GM19043 (cell line): Measurements from ENCODE around the gene DSG3.

Source experiments
- ATAC-seq: cut with Tn5 transposase; IDR thresholded peaks from one replicate; pipeline ENCODE4 v1.9.1; 2021; ENCODE audit warnings: low read depth; ENCODE audit not compliant: unreplicated experiment

Gene DSG3

DNA sequence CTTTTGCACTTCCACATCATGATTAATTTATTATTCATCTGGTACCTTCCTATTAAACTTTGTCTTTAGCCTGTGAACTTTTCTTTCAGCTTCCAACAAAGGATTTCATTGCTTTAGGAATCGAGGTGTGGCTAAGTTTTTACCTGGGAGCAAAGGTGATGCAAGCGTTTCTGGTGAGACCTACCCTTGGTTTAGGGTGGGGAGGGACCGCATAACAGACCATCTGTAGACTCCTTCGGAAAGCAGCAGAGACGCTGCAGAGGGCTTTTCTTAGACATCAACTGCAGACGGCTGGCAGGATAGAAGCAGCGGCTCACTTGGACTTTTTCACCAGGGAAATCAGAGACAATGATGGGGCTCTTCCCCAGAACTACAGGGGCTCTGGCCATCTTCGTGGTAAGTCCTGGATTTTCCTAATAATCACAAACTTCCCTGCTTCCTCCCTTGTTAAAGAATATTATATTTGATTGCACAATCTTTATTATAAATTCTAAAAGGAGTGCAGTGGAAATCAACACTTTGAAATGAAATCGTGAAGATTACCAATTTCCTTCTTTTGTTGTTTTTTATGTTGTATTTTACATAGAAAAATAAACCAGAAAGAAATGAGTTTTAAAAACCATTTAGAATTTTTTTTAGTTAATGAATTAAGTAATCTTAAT, at the start of gene DSG3:
Gene DSG3 (plus strand): TSS at position 212 of the 662 bp plus-strand sequence. CDS start 137 bp downstream, at position 349.
- ATAC-seq: no peak

DNA sequence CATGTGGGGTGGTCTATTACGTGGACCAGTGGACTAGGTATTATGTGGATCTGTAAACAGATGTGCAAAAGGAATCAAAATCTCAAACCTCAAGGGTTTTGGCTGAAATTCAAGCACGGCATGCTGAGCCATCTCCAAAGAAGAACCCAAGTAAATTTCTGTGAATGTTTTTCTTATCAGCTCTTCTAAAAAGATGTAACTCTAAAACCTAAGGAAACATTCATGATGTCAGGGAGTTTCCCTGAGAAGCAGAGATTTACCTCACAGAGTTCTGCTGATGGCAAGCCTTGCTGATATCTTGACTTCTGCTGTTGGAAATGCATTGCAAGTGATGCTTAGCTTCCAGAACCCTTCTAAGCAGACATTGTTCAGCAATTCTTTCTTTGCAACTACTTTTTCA, 49.4 kb upstream of the DSG3 start:
- no peak for ATAC-seq

GRCh38 chr18:31399306-31400032, 48.1 kb upstream of the DSG3 start:
- ATAC-seq: no peak

DNA sequence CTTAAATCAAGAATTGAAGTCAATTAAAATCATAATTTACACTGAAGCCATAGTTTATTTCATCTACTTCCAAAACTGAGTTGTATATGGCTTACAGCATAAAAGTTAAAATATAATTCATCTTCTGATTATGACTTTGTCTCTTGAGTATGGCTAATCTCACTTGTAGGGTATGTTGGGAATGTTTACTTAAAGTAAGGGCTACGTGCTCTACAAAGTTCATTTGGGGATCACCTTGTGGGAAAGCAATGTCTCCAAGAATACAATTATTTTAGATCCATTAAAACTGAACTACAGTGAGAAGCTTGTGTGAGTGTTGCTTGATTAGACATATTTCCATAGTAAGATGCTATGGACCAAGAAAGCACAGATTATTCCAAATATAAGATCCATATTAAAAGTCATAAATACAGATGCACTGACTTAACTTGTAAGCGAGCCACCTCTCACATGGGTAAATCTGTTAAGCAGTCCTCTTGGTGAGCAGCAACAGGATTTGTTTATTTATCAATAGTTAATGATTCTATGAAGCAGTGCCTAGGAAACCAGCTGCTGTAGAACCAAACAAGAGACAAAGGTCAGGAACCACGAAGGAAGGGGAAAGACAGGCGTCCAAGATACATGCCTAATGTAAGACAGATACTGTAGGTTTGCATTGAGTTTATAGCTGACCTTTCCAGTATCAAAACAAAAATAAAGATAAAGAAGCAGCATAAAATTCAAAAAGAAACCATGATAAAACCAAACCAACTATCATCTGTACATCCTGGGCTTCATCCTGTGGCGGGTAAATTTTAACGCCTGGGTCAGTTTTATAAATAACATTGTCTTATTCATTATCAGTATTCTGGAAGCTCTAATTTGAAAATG, 46.1 kb upstream of the DSG3 start:
- no peak for ATAC-seq

DNA sequence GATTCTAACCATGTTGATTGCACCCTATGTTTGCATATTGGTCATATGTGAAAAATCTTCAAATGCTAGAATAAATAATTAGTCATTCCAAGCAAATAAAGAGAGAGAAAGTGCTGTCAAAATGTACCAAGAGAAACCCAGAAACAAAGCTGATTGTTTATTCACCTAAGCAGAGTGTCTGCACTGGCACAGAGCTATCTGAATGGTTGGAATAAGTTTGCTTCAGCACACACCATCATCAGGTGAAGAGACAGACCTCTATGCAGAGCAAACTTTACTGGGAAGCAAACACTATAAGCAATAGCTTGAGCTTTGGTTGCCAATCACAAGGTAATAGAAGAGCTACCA, 45.5 kb upstream of the DSG3 start:
- no peak for ATAC-seq

- ATAC-seq: no peak
Observed at GRCh38 chr18:31403409-31403808, 44.1 kb upstream of the DSG3 start.

DNA sequence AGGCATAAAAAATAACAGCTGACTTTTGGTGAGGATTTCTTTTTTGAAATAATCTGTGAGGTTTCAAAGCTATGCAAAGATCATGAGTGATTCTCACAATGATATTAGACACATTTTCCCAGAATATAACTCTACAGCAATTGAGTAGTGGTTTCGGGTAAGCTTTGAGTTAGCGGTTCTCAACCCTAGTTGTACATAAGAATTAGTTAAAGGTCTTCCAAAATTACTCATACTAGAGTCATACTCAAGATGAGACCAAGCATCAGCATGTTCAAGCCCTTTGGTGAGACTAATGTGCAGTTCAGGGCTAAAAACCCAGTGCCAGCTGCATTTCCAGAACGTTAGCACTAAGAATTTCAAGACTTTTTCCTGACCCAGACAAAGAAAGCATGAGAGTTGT, 39.9 kb upstream of the DSG3 start:
- ATAC-seq: no peak

GRCh38 chr18:31409276-31409675, 38.3 kb upstream of the DSG3 start:
- no peak for ATAC-seq

DNA sequence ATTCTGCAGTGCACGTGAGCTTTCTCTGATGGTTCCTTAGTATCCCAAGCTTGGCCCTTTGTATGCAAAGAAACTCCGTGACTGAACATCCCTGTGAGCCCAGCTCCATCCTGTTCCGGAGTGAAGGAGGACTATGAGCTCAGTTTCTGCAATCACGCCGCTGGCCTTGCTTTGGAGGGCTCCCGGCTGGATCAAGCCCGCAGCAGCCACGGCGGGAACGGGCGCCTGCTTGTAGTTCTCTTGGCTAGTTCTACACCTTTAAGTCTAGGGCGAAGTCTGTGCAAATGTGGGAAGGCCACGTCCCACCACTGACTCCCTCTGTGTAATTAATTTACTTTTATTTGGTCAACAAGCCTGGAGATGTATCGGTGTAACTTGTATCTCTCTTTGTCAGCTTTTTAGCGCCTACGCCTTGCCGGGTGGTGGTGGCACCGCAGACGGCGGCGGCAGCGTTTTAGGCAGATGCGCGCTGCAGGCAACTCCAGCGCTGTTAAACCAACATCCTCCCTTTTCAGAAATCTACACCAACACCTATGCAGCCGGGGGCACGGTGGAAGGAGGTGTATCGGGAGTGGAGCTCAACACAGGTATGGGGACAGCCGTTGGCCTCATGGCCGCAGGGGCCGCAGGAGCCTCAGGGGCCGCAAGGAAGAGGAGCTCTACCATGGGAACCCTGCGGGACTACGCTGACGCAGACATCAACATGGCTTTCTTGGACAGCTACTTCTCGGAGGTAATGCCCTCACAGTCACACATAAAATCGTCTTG, 36.6 kb upstream of the DSG3 start:
- ATAC-seq: no peak

GRCh38 chr18:31413137-31413536, 34.4 kb upstream of the DSG3 start:
- ATAC-seq: no peak

GRCh38 chr18:31417850-31418249, 29.7 kb upstream of the DSG3 start:
- ATAC-seq: no peak

- no peak for ATAC-seq
Observed at GRCh38 chr18:31419457-31419932, 28.0 kb upstream of the DSG3 start.

DNA sequence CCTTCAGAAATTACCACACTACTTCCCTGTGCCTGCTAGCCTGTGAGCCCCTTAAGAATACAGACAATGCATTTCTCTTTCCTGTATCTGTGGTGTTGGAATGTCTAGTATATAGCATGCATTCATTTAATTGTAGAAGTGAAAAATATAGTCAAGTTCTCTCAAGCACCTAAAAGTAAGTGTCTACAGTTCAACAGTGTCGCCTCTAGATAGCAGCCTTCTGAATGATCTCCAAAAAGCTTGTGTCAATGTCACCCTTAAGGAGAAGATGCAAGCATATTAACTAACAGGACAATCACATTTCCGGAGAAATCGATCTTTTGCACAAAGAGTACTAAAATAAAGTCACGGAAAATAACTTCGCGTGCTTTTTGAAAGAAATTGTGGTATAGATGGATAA, 27.5 kb upstream of the DSG3 start:
- ATAC-seq: no peak

DNA sequence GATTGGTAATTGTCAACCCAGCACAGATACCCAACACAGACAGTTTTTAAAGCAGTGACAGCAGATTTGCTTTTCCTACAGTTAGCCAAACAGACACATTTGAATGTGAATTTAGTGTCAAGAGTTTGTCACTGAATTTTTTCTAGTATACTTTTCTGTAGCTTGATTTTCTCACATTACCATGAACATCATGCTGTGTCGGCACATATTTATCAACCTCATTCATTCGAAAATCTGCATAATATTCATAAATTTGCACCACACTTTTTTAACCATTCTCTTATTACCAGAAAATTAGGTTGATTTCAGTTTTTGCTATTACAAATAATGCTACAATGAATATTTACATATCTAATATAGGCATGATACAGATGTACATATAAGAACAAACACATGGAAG, 27.0 kb upstream of the DSG3 start:
- ATAC-seq: no peak

GRCh38 chr18:31424383-31424988, 23.1 kb upstream of the DSG3 start:
- ATAC-seq: peak; percentile 78

GRCh38 chr18:31426021-31426420, 21.5 kb upstream of the DSG3 start:
- ATAC-seq: no peak

GRCh38 chr18:31426871-31427406, 20.6 kb upstream of the DSG3 start:
- no peak for ATAC-seq

- ATAC-seq: no peak
Observed at GRCh38 chr18:31428211-31428610, 19.3 kb upstream of the DSG3 start.

- ATAC-seq: no peak
Observed at GRCh38 chr18:31429623-31430022, 17.9 kb upstream of the DSG3 start.

DNA sequence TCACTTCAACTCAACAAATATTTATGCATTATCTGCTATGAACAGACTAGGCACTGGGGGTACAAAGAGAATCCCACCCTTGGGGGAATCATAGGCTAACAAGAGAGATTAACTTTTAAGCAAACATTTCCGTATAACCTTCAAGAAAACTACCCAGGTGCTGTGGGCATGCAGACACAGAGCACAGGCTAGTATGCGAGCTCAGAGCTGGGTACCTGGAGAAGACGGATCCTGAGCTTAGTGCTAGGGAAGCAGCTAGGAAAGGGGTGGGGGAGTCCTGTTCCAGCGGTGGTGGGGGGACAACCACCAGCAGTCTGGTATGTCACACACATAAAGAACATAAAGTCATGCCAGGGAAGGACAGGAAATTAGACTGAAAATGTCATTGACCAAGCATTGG, 17.5 kb upstream of the DSG3 start:
- no peak for ATAC-seq
